HEK293T (cell line): Measurements from ENCODE around the gene MAD1L1.

Source experiments
- CTCF ChIA-PET: fragments of 350-600 bp; formaldehyde crosslinking; extraction: SDS; loops from one replicate; lab custom pipeline; 2021; ENCODE audit warnings: antibody characterized with exemption, inconsistent platforms; lab: Yijun Ruan, JAX
- POLR2A ChIA-PET: fragments of 350-600 bp; formaldehyde crosslinking; extraction: SDS; loops from one replicate; lab custom pipeline; 2020; ENCODE audit warnings: antibody characterized with exemption, inconsistent platforms; lab: Yijun Ruan, JAX
- DNase-seq: peaks from one replicate; pipeline ENCODE4 v3.0.0; 2012; ENCODE audit warnings: mixed read lengths; ENCODE audit errors: extremely low spot score
- ARNT ChIP-seq: fragments of 450-650 bp; IDR thresholded peaks from 2 replicates; pipeline ENCODE4 v1.6.1; 2017; ENCODE audit warnings: mild to moderate bottlenecking
- BHLHE40 ChIP-seq: fragments of 450-650 bp; IDR thresholded peaks from 2 replicates; pipeline ENCODE4 v1.6.1; 2016; ENCODE audit warnings: mild to moderate bottlenecking, moderate library complexity, borderline replicate concordance
- CTBP1 ChIP-seq: fragments of 450-650 bp; IDR thresholded peaks from 2 replicates; pipeline ENCODE4 v1.6.1; 2016; ENCODE audit warnings: borderline replicate concordance
- ELF4 ChIP-seq: fragments of 450-650 bp; IDR thresholded peaks from 2 replicates; pipeline ENCODE4 v1.6.1; 2017; ENCODE audit warnings: antibody characterized with exemption
- FOXA1 ChIP-seq: fragments of 450-650 bp; IDR thresholded peaks from 2 replicates; pipeline ENCODE4 v1.6.1; 2016; ENCODE audit warnings: mild to moderate bottlenecking
- FOXK2 ChIP-seq: fragments of 450-650 bp; IDR thresholded peaks from 2 replicates; pipeline ENCODE4 v1.6.1; 2016; ENCODE audit warnings: mild to moderate bottlenecking
- FOXM1 ChIP-seq: fragments of 450-650 bp; IDR thresholded peaks from 2 replicates; pipeline ENCODE4 v1.6.1; 2017; ENCODE audit warnings: mild to moderate bottlenecking, borderline replicate concordance
- HDGF ChIP-seq: fragments of 450-650 bp; IDR thresholded peaks from 2 replicates; pipeline ENCODE4 v1.6.1; 2017; ENCODE audit warnings: antibody characterized with exemption, borderline replicate concordance
- L3MBTL2 ChIP-seq: fragments of 450-650 bp; conservative IDR thresholded peaks from 2 replicates; pipeline ENCODE4 v1.6.1; 2016; ENCODE audit warnings: mild to moderate bottlenecking
- LEF1 ChIP-seq: fragments of 450-650 bp; IDR thresholded peaks from 2 replicates; pipeline ENCODE4 v1.6.1; 2017; ENCODE audit warnings: mild to moderate bottlenecking, borderline replicate concordance
- NFRKB ChIP-seq: fragments of 450-650 bp; IDR thresholded peaks from 2 replicates; pipeline ENCODE4 v1.6.1; 2016; ENCODE audit warnings: mild to moderate bottlenecking, moderate library complexity
- PKNOX1 ChIP-seq: fragments of 450-650 bp; IDR thresholded peaks from 2 replicates; pipeline ENCODE4 v1.6.1; 2016
- SP1 ChIP-seq: fragments of 450-650 bp; IDR thresholded peaks from 2 replicates; pipeline ENCODE4 v1.6.1; 2017
- SUZ12 ChIP-seq: fragments of 450-650 bp; IDR thresholded peaks from 2 replicates; pipeline ENCODE4 v1.6.1; 2016; ENCODE audit warnings: mild to moderate bottlenecking
- TARDBP ChIP-seq: fragments of 450-650 bp; IDR thresholded peaks from 2 replicates; pipeline ENCODE4 v1.6.1; 2016
- ZNF384 ChIP-seq: fragments of 450-650 bp; IDR thresholded peaks from 2 replicates; pipeline ENCODE4 v1.6.1; 2016

Gene MAD1L1

GRCh38 chr7:2222516-2222915, 10.2 kb downstream of the MAD1L1 start:
- ChIA-PET POLR2A (no interaction called here), CTCF (no interaction called here)
- no peak for DNase-seq
- no peak for TF ChIP-seq FOXA1
- no peak for TF ChIP-seq SP1
- no peak for TF ChIP-seq HDGF
- no peak for TF ChIP-seq ARNT
- no peak for TF ChIP-seq NFRKB
- TF ChIP-seq L3MBTL2: no peak
- no peak for TF ChIP-seq ZNF384

- POLR2A ChIA-PET: no interaction called here
- TF ChIP-seq TARDBP (no peak), BHLHE40 (no peak), L3MBTL2 (no peak), CTBP1 (no peak), SUZ12 (no peak), LEF1 (no peak), ZNF384 (no peak), SP1 (no peak), FOXM1 (no peak), NFRKB (no peak), HDGF (no peak)
These were observed 11.8 kb downstream of the MAD1L1 start for GRCh38 chr7:2220954-2221353.

GRCh38 chr7:2220506-2220905, 12.2 kb downstream of the MAD1L1 start:
- TF ChIP-seq TARDBP (no peak), SP1 (no peak), L3MBTL2 (no peak), FOXM1 (no peak), CTBP1 (no peak), FOXK2 (no peak), FOXA1 (no peak), ARNT (no peak)
- POLR2A ChIA-PET: no interaction called here
- CTCF ChIA-PET: no interaction called here
- DNase-seq: no peak

More at GRCh38 chr7:2220954-2221353, 11.8 kb downstream of the MAD1L1 start:
- DNase-seq: no peak
- CTCF ChIA-PET: no interaction called here

GRCh38 chr7:2220030-2220429, 12.7 kb downstream of the MAD1L1 start:
- TF ChIP-seq FOXK2: no peak
- no peak for TF ChIP-seq NFRKB
- no peak for TF ChIP-seq LEF1
- TF ChIP-seq FOXM1: no peak
- TF ChIP-seq CTBP1: no peak
- no peak for TF ChIP-seq TARDBP
- TF ChIP-seq ARNT: no peak
- TF ChIP-seq SUZ12: no peak
- TF ChIP-seq BHLHE40: no peak
- TF ChIP-seq L3MBTL2: no peak
- no peak for TF ChIP-seq FOXA1
- TF ChIP-seq ELF4: no peak
- no peak for TF ChIP-seq SP1
- TF ChIP-seq ZNF384: no peak
- no peak for TF ChIP-seq HDGF
- POLR2A ChIA-PET: no interaction called here
- CTCF ChIA-PET: no interaction called here
- DNase-seq: no peak

GRCh38 chr7:2219606-2220005, 13.1 kb downstream of the MAD1L1 start:
- ChIA-PET POLR2A (no interaction called here), CTCF (no interaction called here)
- DNase-seq: no peak
- TF ChIP-seq NFRKB: no peak
- no peak for TF ChIP-seq SUZ12
- TF ChIP-seq SP1: no peak
- no peak for TF ChIP-seq ARNT
- no peak for TF ChIP-seq ZNF384
- TF ChIP-seq PKNOX1: no peak
- no peak for TF ChIP-seq ELF4
- TF ChIP-seq FOXA1: no peak
- TF ChIP-seq FOXK2: no peak
- TF ChIP-seq CTBP1: no peak
- no peak for TF ChIP-seq FOXM1

GRCh38 chr7:2219136-2219535, 13.6 kb downstream of the MAD1L1 start:
- no peak for DNase-seq
- ChIA-PET CTCF (no interaction called here), POLR2A (no interaction called here)
- TF ChIP-seq BHLHE40 (no peak), FOXM1 (no peak), HDGF (no peak), ZNF384 (no peak), ARNT (no peak), TARDBP (no peak), SP1 (no peak), L3MBTL2 (no peak), NFRKB (no peak), CTBP1 (no peak)

GRCh38 chr7:2218444-2218785, 14.3 kb downstream of the MAD1L1 start:
- TF ChIP-seq L3MBTL2 (no peak), HDGF (no peak), ZNF384 (no peak), CTBP1 (no peak), FOXK2 (no peak), SUZ12 (no peak), PKNOX1 (no peak)
- POLR2A ChIA-PET: interaction anchor here (0.6 kb wide), 1 partner anchor 56 kb away, joined by 3 read pairs; no protein-coding TSS in a partner anchor

More at GRCh38 chr7:2218444-2218785, 14.3 kb downstream of the MAD1L1 start:
- CTCF ChIA-PET: no interaction called here
- DNase-seq: no peak
